K562 (cell line): ENCODE data around the gene PET100. TPM values are rescaled to one million over a fixed set of nuclear protein-coding genes. Genes with fewer than 3 reads are reported as not detected.

Experiments used
- ATF3 ChIP-seq, 2 experiments: fragments of 450-650 bp in 1 of 2; sonication (generic) in 1 of 2; formaldehyde crosslinking in 1 of 2; IDR thresholded peaks in 1 of 2; conservative IDR thresholded peaks in 1 of 2; 2 replicates each; pipeline versions ENCODE4 v1.6.1 to v1.8.1; 2016 to 2023; ENCODE audit warnings: mild to moderate bottlenecking in 2 of 2, moderate library complexity in 2 of 2, inconsistent platforms in 1 of 2, missing genetic modification reagents in 1 of 2
- CBX8 ChIP-seq: fragments of 200-600 bp; sonication (generic); IDR thresholded peaks from 2 replicates; pipeline ENCODE4 v1.6.1; 2012; ENCODE audit warnings: borderline replicate concordance, mixed run types, low read depth, mild to moderate bottlenecking, moderate library complexity, mixed read lengths, low read length, control low read depth, inconsistent platforms; ENCODE audit not compliant: poor library complexity, severe bottlenecking; ENCODE audit errors: extremely low read depth
- FOSL1 ChIP-seq: fragments of 200-800 bp; sonication (Bioruptor generic); conservative IDR thresholded peaks from 2 replicates; pipeline ENCODE4 v1.6.1; 2016; ENCODE audit warnings: missing genetic modification characterization, missing compliant biosample characterization
- HSF4 ChIP-seq: fragments of 250-450 bp; sonication (Bioruptor Pico); IDR thresholded peaks from 2 replicates; pipeline ENCODE4 v2.1.2; 2022; ENCODE audit warnings: mild to moderate bottlenecking, moderate library complexity, borderline replicate concordance
- REST ChIP-seq, 2 experiments: fragments of 450-650 bp; formaldehyde crosslinking in 1 of 2; IDR thresholded peaks; 2 replicates each; pipeline versions ENCODE4 v1.4.0 to v1.6.1; 2014 to 2020; ENCODE audit warnings: mild to moderate bottlenecking in 2 of 2, borderline replicate concordance in 1 of 2, low read depth in 1 of 2
- RHOXF2B ChIP-seq: fragments of 250-450 bp; sonication (Bioruptor Pico); conservative IDR thresholded peaks from 2 replicates; pipeline ENCODE4 v1.5.1; 2021
- SRSF1 ChIP-seq: fragments of 200-400 bp; formaldehyde crosslinking; IDR thresholded peaks from 2 replicates; pipeline ENCODE4 v1.6.1; 2017; ENCODE audit warnings: mild to moderate bottlenecking, low read depth, low read length, moderate library complexity
- STAT5A ChIP-seq: IDR thresholded peaks from 2 replicates; pipeline ENCODE4 v1.6.1; 2012; ENCODE audit warnings: low read length, inconsistent platforms, borderline replicate concordance
- TCFL5 ChIP-seq: fragments of 250-450 bp; sonication (Bioruptor Pico); conservative IDR thresholded peaks from 2 replicates; pipeline ENCODE4 v1.6.1; 2021; ENCODE audit warnings: mild to moderate bottlenecking, moderate library complexity, matching md5 sums
- THRA ChIP-seq: fragments of 450-650 bp; IDR thresholded peaks from 2 replicates; pipeline ENCODE4 v1.6.1; 2017; ENCODE audit warnings: mild to moderate bottlenecking, moderate library complexity
- ZBTB9 ChIP-seq: fragments of 450-650 bp; formaldehyde crosslinking; IDR thresholded peaks from 2 replicates; pipeline ENCODE4 v1.4.0; 2020; ENCODE audit warnings: mild to moderate bottlenecking, moderate library complexity
- ZFP36 ChIP-seq: fragments of 150-350 bp; IDR thresholded peaks from 2 replicates; pipeline ENCODE4 v1.6.1; 2018; ENCODE audit warnings: low read length, low read depth; ENCODE audit not compliant: partially characterized antibody
- ZNF212 ChIP-seq: fragments of 450-650 bp; formaldehyde crosslinking; IDR thresholded peaks from 2 replicates; pipeline ENCODE4 v1.4.0; 2020; ENCODE audit warnings: mild to moderate bottlenecking
- ZNF41 ChIP-seq: fragments of 250-450 bp; sonication (Bioruptor Pico); conservative IDR thresholded peaks from 2 replicates; pipeline ENCODE4 v1.4.0; 2020; ENCODE audit warnings: mild to moderate bottlenecking
- ZNF76 ChIP-seq: fragments of 250-450 bp; sonication (Bioruptor Pico); IDR thresholded peaks from 2 replicates; pipeline ENCODE4 v1.4.0; 2020; ENCODE audit warnings: mild to moderate bottlenecking, moderate library complexity, borderline replicate concordance
- polyA plus RNA-seq, 8 experiments: library from polyadenylated mRNA; depleted of rRNA in 4 of 8; stranded (reverse) in 5 of 8; unstranded in 3 of 8; fragments of >200 nt; fragmentation: Nextera tagmentation in 2 of 8; fragmentation: Illumina TruSeq in 1 of 8; extraction: Ambion mirVana in 2 of 8; extraction: Trizol in 1 of 8; gene quantifications; 2 replicates each; pipeline versions ENCODE4 v1.2.1 to v1.2.3, GENCODE V29; 2011 to 2014; ENCODE audit warnings: inconsistent platforms in 1 of 8, missing spikeins in 1 of 8
- total RNA-seq, 7 experiments: library from RNA; depleted of rRNA in 6 of 7; stranded (reverse); fragments of >200 nt in 6 of 7; fragmentation: Illumina TruSeq in 2 of 7; extraction: Trizol in 2 of 7; gene quantifications; 2 replicates each; pipeline versions ENCODE4 v1.2.1 to v1.2.3, GENCODE V29; 2011 to 2021; ENCODE audit warnings: low replicate concordance in 1 of 7

PET100 gene
- total and polyA plus RNA-seq, 9 of the 15 experiments (the other 6 are each of a cell fraction or from before 2014, with no cell fraction given) = 62.3 to 351 (median 98.3) TPM

- TF ChIP-seq REST (IDR thresholded peaks at IDR 0.05; ENCODE audit: borderline replicate concordance) = peak; percentile 81
- no peak for TF ChIP-seq REST (CRISPR knock-in tag; IDR thresholded peaks at IDR 0.05; ENCODE audit: low read depth)
- peak; percentile 96 for TF ChIP-seq ATF3 (IDR thresholded peaks at IDR 0.05)
- TF ChIP-seq ATF3 (CRISPR knock-in tag; conservative IDR thresholded peaks at IDR 0.05) = no peak; the same call in none of the 2 replicates
- peak; percentile 4 for TF ChIP-seq ZFP36
- TF ChIP-seq RHOXF2B (CRISPR knock-in tag) = no peak
- no peak for TF ChIP-seq THRA
- no peak for TF ChIP-seq ZNF212 (CRISPR knock-in tag)
- no peak for TF ChIP-seq CBX8
- no peak for TF ChIP-seq TCFL5 (CRISPR knock-in tag)
- no peak for TF ChIP-seq ZNF76 (CRISPR knock-in tag)
- TF ChIP-seq HSF4 = no peak
- TF ChIP-seq ZBTB9 = no peak
- no peak for TF ChIP-seq ZNF41 (CRISPR knock-in tag)
- TF ChIP-seq FOSL1 (tag) = no peak
- TF ChIP-seq STAT5A = no peak
- TF ChIP-seq SRSF1 = no peak
Measured at GRCh38 chr19:7652061-7652641, 22.6 kb downstream of the PET100 start (continued).
